Activated T-helper 2 cell treated with anti-CD3 and anti-CD28 coated beads, Interferon-gamma antibody, Interleukin-2, Interleukin-4, amounts not matched to agents 10 μg/mL and 5 μg/mL and 100 μg/mL, durations not matched to agents 14 hours and 24 hours and 36 hours (primary cell): ENCODE measurements around the gene TSPEAR. TPM values are rescaled to one million over a fixed set of nuclear protein-coding genes. Genes with fewer than 3 reads are reported as not detected.

Experiments
- DNase-seq: peaks from one replicate; pipeline ENCODE4 v3.0.0; 2021; ENCODE audit warnings: low spot score
- H3K27ac Mint-ChIP-seq: one replicate; pipeline ENCODE4 v1.8.0; 2021; ENCODE audit warnings: mixed read lengths
- H3K27me3 Mint-ChIP-seq: one replicate; pipeline ENCODE4 v1.8.0; 2021; ENCODE audit warnings: low read depth, mixed read lengths
- H3K36me3 Mint-ChIP-seq: one replicate; pipeline ENCODE4 v1.8.0; 2021; ENCODE audit warnings: low read depth, mixed read lengths
- H3K4me1 Mint-ChIP-seq: one replicate; pipeline ENCODE4 v1.8.0; 2021; ENCODE audit warnings: low read depth, mixed read lengths
- H3K4me3 Mint-ChIP-seq: one replicate; pipeline ENCODE4 v1.8.0; 2021; ENCODE audit warnings: low read depth, mild to moderate bottlenecking, moderate library complexity, mixed read lengths
- H3K9me3 Mint-ChIP-seq: one replicate; pipeline ENCODE4 v1.8.0; 2021; ENCODE audit warnings: mixed read lengths
- intact Hi-C: fragments of 100-400 bp; cut with micrococcal nuclease; formaldehyde crosslinking; loops from one replicate; pipeline ENCODE4 v1.15.1; 2023
- total RNA-seq: library from RNA; stranded (reverse); gene quantifications from 2 replicates; pipeline ENCODE4 v1.2.3, GENCODE V29; 2022

The TSPEAR gene
- total RNA-seq, 1 donor from 2014 or later: not detected

GRCh38 chr21:44500111-44500510 is 211.3 kb downstream of the TSPEAR start:
- H3K27ac Mint-ChIP-seq: no peak overlapping the region
- H3K4me1 Mint-ChIP-seq: no peaks in the 10 kb centered on the region
- peaks cover 3% of the 10 kb centered on the region for H3K27me3 Mint-ChIP-seq
- H3K9me3 Mint-ChIP-seq: no peaks in the 10 kb centered on the region
- DNase-seq: no peak
- no peaks in the 10 kb centered on the region for H3K36me3 Mint-ChIP-seq
- no peak overlapping the region for H3K4me3 Mint-ChIP-seq
- intact Hi-C loops: no loop called here

GRCh38 chr21:44499631-44500030 is 211.7 kb downstream of the TSPEAR start:
- Mint-ChIP-seq H3K27ac (no peak overlapping the region), H3K9me3 (no peaks in the 10 kb centered on the region), H3K27me3 (peaks cover 3% of the 10 kb centered on the region), H3K4me3 (no peak overlapping the region), H3K4me1 (no peaks in the 10 kb centered on the region), H3K36me3 (no peaks in the 10 kb centered on the region)
- DNase-seq: no peak
- intact Hi-C loops: no loop called here

- Mint-ChIP-seq H3K9me3 (no peaks in the 10 kb centered on the region), H3K36me3 (no peaks in the 10 kb centered on the region), H3K27me3 (peaks cover 3% of the 10 kb centered on the region), H3K4me3 (no peak overlapping the region), H3K4me1 (no peaks in the 10 kb centered on the region), H3K27ac (no peak overlapping the region)
- no peak for DNase-seq
- intact Hi-C loops: no loop called here
Measured at GRCh38 chr21:44499211-44499560, 212.2 kb downstream of the TSPEAR start.

- Mint-ChIP-seq H3K27ac (no peak overlapping the region), H3K4me1 (no peaks in the 10 kb centered on the region), H3K27me3 (peaks cover 3% of the 10 kb centered on the region), H3K4me3 (no peak overlapping the region), H3K36me3 (no peaks in the 10 kb centered on the region), H3K9me3 (no peaks in the 10 kb centered on the region)
- DNase-seq: no peak
- intact Hi-C loops: no loop called here
Measured at GRCh38 chr21:44498280-44499210, 212.8 kb downstream of the TSPEAR start.

- Mint-ChIP-seq H3K4me1 (no peaks in the 10 kb centered on the region), H3K36me3 (no peaks in the 10 kb centered on the region), H3K9me3 (peaks cover 7% of the 10 kb centered on the region), H3K27ac (no peak overlapping the region), H3K27me3 (peaks cover 3% of the 10 kb centered on the region), H3K4me3 (no peak overlapping the region)
- intact Hi-C loops: no loop called here
- no peak for DNase-seq
Measured at GRCh38 chr21:44497703-44498126, 213.7 kb downstream of the TSPEAR start.

- no peaks in the 10 kb centered on the region for H3K4me1 Mint-ChIP-seq
- H3K9me3 Mint-ChIP-seq: peaks cover 16% of the 10 kb centered on the region
- no peak overlapping the region for H3K4me3 Mint-ChIP-seq
- peaks cover 3% of the 10 kb centered on the region for H3K27me3 Mint-ChIP-seq
- no peak for DNase-seq
- no peak overlapping the region for H3K27ac Mint-ChIP-seq
- H3K36me3 Mint-ChIP-seq: no peaks in the 10 kb centered on the region
- intact Hi-C loops: no loop called here
Measured at GRCh38 chr21:44496564-44497550, 214.5 kb downstream of the TSPEAR start.

GRCh38 chr21:44495611-44496563 is 215.5 kb downstream of the TSPEAR start:
- Mint-ChIP-seq H3K27me3 (peaks cover 3% of the 10 kb centered on the region), H3K9me3 (peaks cover 18% of the 10 kb centered on the region), H3K4me1 (no peaks in the 10 kb centered on the region), H3K36me3 (no peaks in the 10 kb centered on the region), H3K27ac (no peak overlapping the region), H3K4me3 (no peak overlapping the region)
- DNase-seq: no peak
- intact Hi-C loops: no loop called here

- no peak overlapping the region for H3K4me3 Mint-ChIP-seq
- H3K27me3 Mint-ChIP-seq: peaks cover 3% of the 10 kb centered on the region
- H3K36me3 Mint-ChIP-seq: no peaks in the 10 kb centered on the region
- intact Hi-C loops: no loop called here
- H3K4me1 Mint-ChIP-seq: no peaks in the 10 kb centered on the region
- H3K27ac Mint-ChIP-seq: no peak overlapping the region
- no peak for DNase-seq
- peaks cover 22% of the 10 kb centered on the region for H3K9me3 Mint-ChIP-seq
Measured at GRCh38 chr21:44494956-44495355, 216.4 kb downstream of the TSPEAR start.

GRCh38 chr21:44494418-44494817 is 217.0 kb downstream of the TSPEAR start:
- Mint-ChIP-seq H3K4me3 (no peak overlapping the region), H3K27ac (no peak overlapping the region), H3K27me3 (peaks cover 3% of the 10 kb centered on the region), H3K36me3 (no peaks in the 10 kb centered on the region), H3K9me3 (peaks cover 23% of the 10 kb centered on the region), H3K4me1 (no peaks in the 10 kb centered on the region)
- intact Hi-C loops: no loop called here
- no peak for DNase-seq

GRCh38 chr21:44492567-44493385 is 218.6 kb downstream of the TSPEAR start:
- no peaks in the 10 kb centered on the region for H3K36me3 Mint-ChIP-seq
- no peak for DNase-seq
- no peak overlapping the region for H3K27ac Mint-ChIP-seq
- no peaks in the 10 kb centered on the region for H3K4me1 Mint-ChIP-seq
- intact Hi-C loops: no loop called here
- H3K9me3 Mint-ChIP-seq: peaks cover 23% of the 10 kb centered on the region
- peaks cover 5% of the 10 kb centered on the region for H3K27me3 Mint-ChIP-seq
- H3K4me3 Mint-ChIP-seq: no peak overlapping the region

GRCh38 chr21:44490816-44491215 is 220.6 kb downstream of the TSPEAR start:
- Mint-ChIP-seq H3K4me3 (no peak overlapping the region), H3K36me3 (no peaks in the 10 kb centered on the region), H3K27ac (no peak overlapping the region), H3K9me3 (peaks cover 23% of the 10 kb centered on the region), H3K4me1 (peaks cover 1% of the 10 kb centered on the region), H3K27me3 (peaks cover 3% of the 10 kb centered on the region)
- intact Hi-C loops: no loop called here
- DNase-seq: no peak
